ENCODE data around the gene FZR1.
"Not testable (repeated sequence)": the region's sequence is repeated elsewhere in the genome, so short reads cannot be mapped to it uniquely, and the experiment has no call there.

The FZR1 gene

GRCh38 chr19:3497757-3498520, 8.2 kb upstream of the FZR1 start:
- no peak for DNase-seq

GRCh38 chr19:3499738-3500428, 6.2 kb upstream of the FZR1 start:
- DNase-seq = no peak

- peak; percentile 87 to 95 for DNase-seq
Observed at GRCh38 chr19:3500429-3501101, 5.5 kb upstream of the FZR1 start, which contains the start of gene DOHH. Gene DOHH, minus strand, starts transcription at chr19:3500674. Its CDS starts 3,860 bp downstream, at chr19:3496814.

- DNase-seq = no peak
Observed at GRCh38 chr19:3501780-3502179, 4.3 kb upstream of the FZR1 start.

GRCh38 chr19:3503036-3503572, 3.0 kb upstream of the FZR1 start:
- DNase-seq = no peak

- no peak for DNase-seq
Observed at GRCh38 chr19:3504735-3505134, 1.4 kb upstream of the FZR1 start.

GRCh38 chr19:3506384-3507340, 551 bp downstream of the FZR1 start:
- DNase-seq = no peak

GRCh38 chr19:3507371-3508120, 1.4 kb downstream of the FZR1 start:
- DNase-seq = no peak

GRCh38 chr19:3508121-3508661, 2.1 kb downstream of the FZR1 start:
- not testable (repeated sequence) for DNase-seq

GRCh38 chr19:3508771-3509535, 2.8 kb downstream of the FZR1 start:
- no peak for DNase-seq

GRCh38 chr19:3509566-3509989, 3.5 kb downstream of the FZR1 start:
- DNase-seq = no peak

- no peak for DNase-seq
Observed at GRCh38 chr19:3510727-3511126, 4.6 kb downstream of the FZR1 start.

GRCh38 chr19:3511506-3512251, 5.6 kb downstream of the FZR1 start:
- no peak for DNase-seq

GRCh38 chr19:3512562-3513228, 6.6 kb downstream of the FZR1 start:
- no peak for DNase-seq

- no peak for DNase-seq
Observed at GRCh38 chr19:3513229-3514140, 7.4 kb downstream of the FZR1 start.

- no peak for DNase-seq
Observed at GRCh38 chr19:3514930-3515329, 8.8 kb downstream of the FZR1 start.

GRCh38 chr19:3515891-3516422, 9.8 kb downstream of the FZR1 start:
- DNase-seq = no peak

Data from SW 1271 (cell line).